RWPE2 (cell line): ENCODE measurements around the gene DIAPH3.
A peak's percentile ranks its signal among the peaks of the same experiment; 100 is the strongest.
"Not testable (repeated sequence)": the region's sequence is repeated elsewhere in the genome, so short reads cannot be mapped to it uniquely, and the experiment has no call there.

Source experiments
- ATAC-seq: fragments of 200-7000 bp; cut with Tn5 transposase; 3 replicates; pipeline ENCODE4 v1.9.1; 2021; ENCODE audit warnings: low read depth
- DNase-seq: peaks from one replicate; pipeline ENCODE4 v3.0.0-alpha.2; 2020; ENCODE audit warnings: low spot score
- H3K27ac ChIP-seq: fragments of 450-650 bp; 2 replicates; pipeline ENCODE4 v1.5.1; 2017; ENCODE audit warnings: mild to moderate bottlenecking; ENCODE audit not compliant: poor library complexity, severe bottlenecking
- H3K27me3 ChIP-seq: fragments of 250-450 bp; sonication (Bioruptor Pico); 2 replicates; pipeline ENCODE4 v1.5.1; 2021; ENCODE audit warnings: mild to moderate bottlenecking, moderate library complexity; ENCODE audit not compliant: insufficient read depth, poor library complexity, severe bottlenecking
- H3K36me3 ChIP-seq: fragments of 250-450 bp; sonication (Bioruptor Pico); 2 replicates; pipeline ENCODE4 v1.5.1; 2020; ENCODE audit warnings: low read depth, mild to moderate bottlenecking, moderate library complexity
- H3K4me1 ChIP-seq: fragments of 250-450 bp; sonication (Bioruptor Pico); 2 replicates; pipeline ENCODE4 v1.5.1; 2021; ENCODE audit warnings: mild to moderate bottlenecking, moderate library complexity; ENCODE audit not compliant: insufficient read depth, poor library complexity, severe bottlenecking
- H3K4me3 ChIP-seq: fragments of 250-450 bp; sonication (Bioruptor Pico); 2 replicates; pipeline ENCODE4 v1.5.1; 2021; ENCODE audit warnings: mild to moderate bottlenecking, moderate library complexity; ENCODE audit not compliant: severe bottlenecking
- H3K9me3 ChIP-seq: fragments of 250-450 bp; sonication (Bioruptor Pico); 2 replicates; pipeline ENCODE4 v1.5.1; 2021; ENCODE audit warnings: mild to moderate bottlenecking, moderate library complexity; ENCODE audit not compliant: severe bottlenecking
- TF ChIP-seq, protein P1 (sequence below): fragments of 450-650 bp; IDR thresholded peaks from one replicate; pipeline ENCODE4 v1.5.1; 2017; ENCODE audit warnings: mild to moderate bottlenecking, moderate library complexity; ENCODE audit not compliant: poor library complexity, severe bottlenecking

DIAPH3 gene, protein sequence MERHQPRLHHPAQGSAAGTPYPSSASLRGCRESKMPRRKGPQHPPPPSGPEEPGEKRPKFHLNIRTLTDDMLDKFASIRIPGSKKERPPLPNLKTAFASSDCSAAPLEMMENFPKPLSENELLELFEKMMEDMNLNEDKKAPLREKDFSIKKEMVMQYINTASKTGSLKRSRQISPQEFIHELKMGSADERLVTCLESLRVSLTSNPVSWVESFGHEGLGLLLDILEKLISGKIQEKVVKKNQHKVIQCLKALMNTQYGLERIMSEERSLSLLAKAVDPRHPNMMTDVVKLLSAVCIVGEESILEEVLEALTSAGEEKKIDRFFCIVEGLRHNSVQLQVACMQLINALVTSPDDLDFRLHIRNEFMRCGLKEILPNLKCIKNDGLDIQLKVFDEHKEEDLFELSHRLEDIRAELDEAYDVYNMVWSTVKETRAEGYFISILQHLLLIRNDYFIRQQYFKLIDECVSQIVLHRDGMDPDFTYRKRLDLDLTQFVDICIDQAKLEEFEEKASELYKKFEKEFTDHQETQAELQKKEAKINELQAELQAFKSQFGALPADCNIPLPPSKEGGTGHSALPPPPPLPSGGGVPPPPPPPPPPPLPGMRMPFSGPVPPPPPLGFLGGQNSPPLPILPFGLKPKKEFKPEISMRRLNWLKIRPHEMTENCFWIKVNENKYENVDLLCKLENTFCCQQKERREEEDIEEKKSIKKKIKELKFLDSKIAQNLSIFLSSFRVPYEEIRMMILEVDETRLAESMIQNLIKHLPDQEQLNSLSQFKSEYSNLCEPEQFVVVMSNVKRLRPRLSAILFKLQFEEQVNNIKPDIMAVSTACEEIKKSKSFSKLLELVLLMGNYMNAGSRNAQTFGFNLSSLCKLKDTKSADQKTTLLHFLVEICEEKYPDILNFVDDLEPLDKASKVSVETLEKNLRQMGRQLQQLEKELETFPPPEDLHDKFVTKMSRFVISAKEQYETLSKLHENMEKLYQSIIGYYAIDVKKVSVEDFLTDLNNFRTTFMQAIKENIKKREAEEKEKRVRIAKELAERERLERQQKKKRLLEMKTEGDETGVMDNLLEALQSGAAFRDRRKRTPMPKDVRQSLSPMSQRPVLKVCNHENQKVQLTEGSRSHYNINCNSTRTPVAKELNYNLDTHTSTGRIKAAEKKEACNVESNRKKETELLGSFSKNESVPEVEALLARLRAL

DNA sequence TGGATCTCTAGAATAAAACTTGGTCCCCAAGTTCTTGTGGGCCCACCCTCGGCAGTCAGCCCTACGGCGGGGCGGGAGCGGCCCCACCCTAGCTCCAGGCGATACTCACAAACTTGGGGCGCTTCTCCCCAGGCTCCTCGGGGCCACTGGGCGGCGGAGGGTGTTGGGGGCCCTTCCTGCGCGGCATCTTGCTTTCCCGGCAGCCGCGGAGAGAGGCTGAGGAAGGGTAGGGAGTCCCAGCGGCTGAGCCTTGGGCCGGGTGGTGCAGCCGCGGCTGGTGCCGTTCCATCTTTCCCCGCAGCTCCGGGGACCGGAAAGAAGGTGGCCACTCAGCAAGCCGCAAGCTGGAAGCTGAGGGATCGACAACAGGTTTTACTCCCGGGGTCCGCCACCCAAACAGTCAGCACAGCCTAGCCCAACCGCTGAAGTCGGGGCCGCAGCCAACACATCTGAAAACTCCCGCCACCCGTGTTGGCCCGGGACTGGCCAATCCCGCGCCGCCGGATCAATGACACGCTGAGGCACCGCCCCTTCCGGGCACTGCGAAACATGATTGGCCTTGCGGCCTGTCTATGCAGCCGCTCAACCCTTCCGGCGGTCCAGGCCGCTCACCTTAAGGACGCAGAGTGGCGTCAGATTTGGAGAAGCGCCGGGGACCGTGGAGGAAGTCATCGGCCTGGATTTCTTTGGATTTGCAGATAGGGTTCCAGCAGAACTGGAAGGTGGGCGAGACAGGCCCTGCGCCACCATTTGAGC lies at the start of gene DIAPH3:
TSS of gene DIAPH3 (minus strand) at position 451 of the 756 bp plus-strand sequence. CDS start at position 289, 162 bp downstream.
- Histone ChIP-seq H3K4me3 (peak within 1 kb of the TSS; percentile 92), H3K27me3 (no peaks in the 10 kb centered on the region), H3K36me3 (peaks cover 20% of the 10 kb centered on the region), H3K9me3 (no peaks in the 10 kb centered on the region), H3K4me1 (peaks cover 13% of the 10 kb centered on the region), H3K27ac (peak within 1 kb of the TSS; percentile 80)
- TF ChIP-seq, protein P1, sequence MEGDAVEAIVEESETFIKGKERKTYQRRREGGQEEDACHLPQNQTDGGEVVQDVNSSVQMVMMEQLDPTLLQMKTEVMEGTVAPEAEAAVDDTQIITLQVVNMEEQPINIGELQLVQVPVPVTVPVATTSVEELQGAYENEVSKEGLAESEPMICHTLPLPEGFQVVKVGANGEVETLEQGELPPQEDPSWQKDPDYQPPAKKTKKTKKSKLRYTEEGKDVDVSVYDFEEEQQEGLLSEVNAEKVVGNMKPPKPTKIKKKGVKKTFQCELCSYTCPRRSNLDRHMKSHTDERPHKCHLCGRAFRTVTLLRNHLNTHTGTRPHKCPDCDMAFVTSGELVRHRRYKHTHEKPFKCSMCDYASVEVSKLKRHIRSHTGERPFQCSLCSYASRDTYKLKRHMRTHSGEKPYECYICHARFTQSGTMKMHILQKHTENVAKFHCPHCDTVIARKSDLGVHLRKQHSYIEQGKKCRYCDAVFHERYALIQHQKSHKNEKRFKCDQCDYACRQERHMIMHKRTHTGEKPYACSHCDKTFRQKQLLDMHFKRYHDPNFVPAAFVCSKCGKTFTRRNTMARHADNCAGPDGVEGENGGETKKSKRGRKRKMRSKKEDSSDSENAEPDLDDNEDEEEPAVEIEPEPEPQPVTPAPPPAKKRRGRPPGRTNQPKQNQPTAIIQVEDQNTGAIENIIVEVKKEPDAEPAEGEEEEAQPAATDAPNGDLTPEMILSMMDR = no peak
- DNase-seq (peak; percentile 93), ATAC-seq (peak; percentile 99)

DNA sequence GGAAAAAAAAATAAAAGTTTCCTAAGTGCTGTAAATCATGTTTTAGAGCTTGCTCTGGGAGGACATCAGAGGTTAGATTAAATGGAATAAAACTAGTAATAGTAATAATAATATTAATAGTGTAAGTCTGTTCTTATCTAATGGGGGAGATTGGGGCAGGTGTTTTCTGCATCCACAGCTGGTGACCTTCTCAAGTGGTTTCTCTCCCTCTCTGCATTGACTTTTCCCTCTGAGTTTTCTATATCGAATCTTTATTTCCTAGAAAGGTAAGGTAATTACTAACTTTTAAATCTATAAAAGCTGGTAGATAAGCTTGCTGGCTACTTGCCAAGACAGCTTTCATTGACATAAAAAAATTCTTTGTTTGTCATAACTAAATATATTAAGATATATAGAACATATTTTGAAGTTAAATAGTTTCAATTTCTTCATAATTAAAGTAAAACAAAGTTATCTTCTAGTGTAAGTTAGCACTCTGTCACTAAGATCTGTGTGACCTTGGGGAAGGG lies 49.6 kb upstream of the DIAPH3 start:
- Histone ChIP-seq H3K27me3 (no peaks in the 10 kb centered on the region), H3K4me3 (no peak overlapping the region), H3K36me3 (no peaks in the 10 kb centered on the region), H3K9me3 (no peaks in the 10 kb centered on the region), H3K4me1 (no peaks in the 10 kb centered on the region), H3K27ac (no peak overlapping the region)
- ATAC-seq (no peak), DNase-seq (no peak)
- TF ChIP-seq, protein P1 = no peak

DNA sequence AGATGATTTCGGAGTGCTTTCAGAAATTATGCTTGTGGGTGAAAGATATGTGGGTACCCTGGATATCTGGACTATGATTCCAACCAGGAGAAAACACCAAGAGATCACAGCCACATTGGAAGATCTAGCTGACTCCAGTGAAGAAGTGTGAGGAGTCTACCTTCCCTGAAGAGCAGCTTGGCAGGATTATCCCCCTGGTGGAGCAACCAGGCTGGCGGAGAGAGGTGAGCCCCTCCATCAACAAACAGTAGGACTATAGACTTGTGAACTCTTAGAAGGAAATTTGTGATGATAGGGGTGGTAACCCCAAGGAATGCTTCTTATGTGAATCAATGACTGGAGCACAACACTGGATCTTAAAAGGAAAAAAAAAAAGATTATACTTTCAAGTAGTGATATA lies 47.8 kb upstream of the DIAPH3 start:
- no peaks in the 10 kb centered on the region for H3K9me3 ChIP-seq
- TF ChIP-seq, protein P1 = no peak
- no peak for DNase-seq
- H3K4me1 ChIP-seq = no peaks in the 10 kb centered on the region
- H3K27ac ChIP-seq = no peak overlapping the region
- no peak for ATAC-seq
- H3K27me3 ChIP-seq = no peaks in the 10 kb centered on the region
- no peak overlapping the region for H3K4me3 ChIP-seq
- H3K36me3 ChIP-seq = no peaks in the 10 kb centered on the region

DNA sequence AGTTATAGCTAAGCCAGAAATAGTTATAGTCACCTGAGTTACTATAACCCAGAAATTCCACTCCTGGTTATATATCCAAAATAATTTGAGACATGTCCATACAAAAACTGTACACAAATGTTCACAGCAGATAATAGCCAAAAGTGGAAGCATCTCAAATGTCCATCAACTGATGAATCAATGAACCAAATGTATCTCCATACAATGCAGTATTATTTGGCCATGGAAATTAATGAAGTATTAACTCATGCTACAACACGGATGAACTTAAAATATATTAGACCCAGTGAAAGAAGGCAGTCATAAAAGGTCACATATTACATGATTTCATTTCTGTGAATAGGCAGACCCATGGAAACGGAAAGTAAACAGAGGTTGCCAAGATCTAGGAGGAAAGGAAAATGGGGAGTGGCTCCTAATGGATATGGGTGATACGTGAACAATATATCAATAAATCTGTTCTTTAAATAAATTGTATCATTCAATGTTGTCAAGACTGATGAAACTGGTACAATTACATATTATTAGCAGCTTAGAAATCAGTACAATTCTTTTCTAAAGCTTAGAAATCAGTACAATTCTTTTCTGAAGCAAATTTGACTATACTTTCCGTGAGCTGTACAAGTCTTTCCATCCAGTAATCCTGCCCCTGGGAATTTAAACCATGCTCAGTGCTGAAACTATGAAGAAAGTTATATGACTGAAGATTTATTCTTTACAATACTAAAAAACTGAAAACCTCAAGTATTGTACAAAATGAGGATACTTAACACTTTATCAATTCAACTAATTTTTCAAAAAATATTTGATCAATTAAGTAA lies 47.0 kb upstream of the DIAPH3 start:
- DNase-seq (no peak), ATAC-seq (no peak)
- Histone ChIP-seq H3K27me3 (no peaks in the 10 kb centered on the region), H3K27ac (no peak overlapping the region), H3K36me3 (no peaks in the 10 kb centered on the region), H3K4me1 (no peaks in the 10 kb centered on the region), H3K9me3 (no peaks in the 10 kb centered on the region), H3K4me3 (no peak overlapping the region)
- TF ChIP-seq, protein P1 = no peak

DNA sequence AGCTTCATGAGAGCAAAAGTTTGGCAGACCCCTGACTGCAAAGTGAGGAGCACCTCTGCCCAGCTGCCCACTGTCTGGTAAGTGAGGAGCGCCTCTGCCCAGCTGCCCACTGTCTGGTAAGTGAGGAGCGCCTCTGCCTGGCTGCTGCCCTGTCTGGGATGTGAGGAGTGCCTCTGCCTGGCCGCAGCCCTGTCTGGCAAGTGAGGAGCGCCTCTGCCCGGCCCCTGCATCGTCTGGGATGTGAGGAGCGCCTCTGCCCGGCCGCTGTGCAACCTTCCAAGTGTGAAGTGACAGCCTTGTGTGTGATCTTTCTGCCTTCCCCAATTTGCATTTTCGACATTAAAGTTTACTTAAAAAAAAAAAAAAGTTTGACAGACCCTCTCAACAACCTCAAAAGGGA lies 41.8 kb upstream of the DIAPH3 start:
- not testable (repeated sequence) for H3K27ac ChIP-seq, H3K9me3 ChIP-seq, H3K4me3 ChIP-seq, H3K27me3 ChIP-seq, H3K4me1 ChIP-seq, ATAC-seq, H3K36me3 ChIP-seq, DNase-seq
